HG03039 (cell line): ENCODE results near the gene MYCBPAP.

Experiments
- ATAC-seq: cut with Tn5 transposase; IDR thresholded peaks from one replicate; pipeline ENCODE4 v1.9.1; 2021; ENCODE audit warnings: mild to moderate bottlenecking, moderate library complexity; ENCODE audit not compliant: unreplicated experiment

MYCBPAP gene

DNA sequence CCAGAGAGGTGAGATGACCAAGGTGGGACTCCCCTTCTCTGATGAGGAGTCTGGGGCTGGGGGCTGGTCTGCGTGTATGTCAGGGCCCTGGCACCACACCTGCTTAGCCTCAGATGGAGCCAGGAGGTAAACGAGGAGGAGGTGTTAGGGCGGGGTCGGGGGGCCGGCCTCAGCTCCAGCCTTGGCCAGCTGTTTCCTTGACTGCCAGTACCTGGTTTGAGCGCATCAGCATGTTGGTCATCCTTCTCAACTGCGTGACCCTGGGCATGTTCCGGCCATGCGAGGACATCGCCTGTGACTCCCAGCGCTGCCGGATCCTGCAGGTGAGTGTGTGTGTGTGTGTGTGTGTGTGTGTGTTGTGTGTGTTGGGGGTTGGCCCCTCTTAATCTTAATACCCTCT, 60.4 kb downstream of the MYCBPAP start:
- no peak for ATAC-seq

DNA sequence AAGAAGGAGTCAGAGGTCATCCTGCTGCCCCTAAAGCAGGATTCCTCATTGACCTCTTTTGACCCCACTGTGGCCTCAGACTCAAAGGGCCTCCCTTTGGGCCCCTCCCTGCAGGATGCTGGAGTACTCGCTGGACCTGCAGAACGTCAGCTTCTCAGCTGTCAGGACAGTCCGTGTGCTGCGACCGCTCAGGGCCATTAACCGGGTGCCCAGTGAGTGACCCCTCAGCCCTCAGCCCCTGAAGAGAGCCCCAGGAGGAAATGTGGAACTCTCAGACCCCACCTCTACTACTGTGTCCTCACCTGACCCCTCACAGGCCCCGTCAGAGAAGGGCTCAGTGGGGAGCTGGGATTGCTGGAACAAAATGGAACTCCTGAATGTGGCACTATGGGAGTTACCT, 61.4 kb downstream of the MYCBPAP start:
- no peak for ATAC-seq

DNA sequence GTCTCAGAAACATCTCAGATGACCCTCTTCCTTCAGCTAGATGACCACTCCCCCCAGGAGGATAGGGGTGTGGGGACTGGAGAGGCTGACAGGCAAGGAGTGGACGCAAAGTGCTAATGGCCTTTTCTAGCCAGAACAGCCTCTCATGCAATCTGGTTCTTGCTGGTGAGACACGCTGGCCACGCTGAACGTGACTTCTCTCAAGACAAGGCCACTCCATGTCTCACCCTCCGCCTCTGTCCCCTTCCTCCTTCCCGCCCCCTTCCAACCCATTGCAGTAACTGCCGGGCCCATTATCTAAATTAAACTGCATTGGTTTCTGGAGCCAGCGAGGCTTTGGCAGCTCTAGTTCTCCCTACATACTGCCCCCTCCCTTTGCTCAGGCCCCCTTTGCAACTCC, 61.8 kb downstream of the MYCBPAP start:
- no peak for ATAC-seq

DNA sequence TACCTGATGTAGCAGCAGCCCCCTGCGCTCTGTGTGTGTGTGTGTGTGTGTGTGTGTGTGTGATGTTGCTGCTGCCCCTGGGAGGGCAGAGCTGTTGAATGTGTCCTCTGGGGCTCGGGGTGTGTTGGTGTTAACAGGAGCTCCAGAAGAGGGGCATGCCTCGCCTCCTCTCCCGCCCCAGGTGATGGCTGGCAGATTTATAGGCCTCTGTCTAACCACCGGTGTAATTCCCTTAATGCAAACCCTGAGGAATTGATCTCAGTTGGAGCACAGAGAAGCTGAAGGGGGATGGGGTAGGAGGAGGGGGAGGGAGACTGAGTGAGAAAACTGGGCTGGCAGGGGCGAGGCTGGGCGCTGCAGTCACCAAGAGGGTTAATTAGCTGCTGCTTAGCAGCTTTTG, 62.3 kb downstream of the MYCBPAP start:
- ATAC-seq, result no peak

DNA sequence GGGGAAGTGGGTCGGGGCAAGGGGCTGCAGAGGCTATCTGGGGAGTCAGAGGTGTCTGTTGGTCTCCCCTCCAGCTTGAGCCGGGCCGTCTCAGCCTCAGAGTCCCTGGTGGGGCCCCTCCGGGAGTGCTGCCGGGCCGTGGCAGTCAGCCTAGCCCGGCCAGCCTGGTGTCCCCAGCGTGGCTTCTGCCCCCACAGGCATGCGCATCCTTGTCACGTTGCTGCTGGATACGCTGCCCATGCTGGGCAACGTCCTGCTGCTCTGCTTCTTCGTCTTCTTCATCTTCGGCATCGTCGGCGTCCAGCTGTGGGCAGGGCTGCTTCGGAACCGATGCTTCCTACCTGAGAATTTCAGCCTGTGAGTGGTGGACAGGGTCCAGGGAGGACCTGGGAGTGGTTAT, 63.4 kb downstream of the MYCBPAP start:
- ATAC-seq, result no peak

DNA sequence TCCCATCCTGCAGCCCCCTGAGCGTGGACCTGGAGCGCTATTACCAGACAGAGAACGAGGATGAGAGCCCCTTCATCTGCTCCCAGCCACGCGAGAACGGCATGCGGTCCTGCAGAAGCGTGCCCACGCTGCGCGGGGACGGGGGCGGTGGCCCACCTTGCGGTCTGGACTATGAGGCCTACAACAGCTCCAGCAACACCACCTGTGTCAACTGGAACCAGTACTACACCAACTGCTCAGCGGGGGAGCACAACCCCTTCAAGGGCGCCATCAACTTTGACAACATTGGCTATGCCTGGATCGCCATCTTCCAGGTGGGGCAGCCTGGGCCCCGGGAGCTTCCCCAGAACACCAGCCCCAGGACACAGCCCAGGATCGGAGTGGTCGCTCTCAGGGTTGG, 64.3 kb downstream of the MYCBPAP start:
- no peak for ATAC-seq

DNA sequence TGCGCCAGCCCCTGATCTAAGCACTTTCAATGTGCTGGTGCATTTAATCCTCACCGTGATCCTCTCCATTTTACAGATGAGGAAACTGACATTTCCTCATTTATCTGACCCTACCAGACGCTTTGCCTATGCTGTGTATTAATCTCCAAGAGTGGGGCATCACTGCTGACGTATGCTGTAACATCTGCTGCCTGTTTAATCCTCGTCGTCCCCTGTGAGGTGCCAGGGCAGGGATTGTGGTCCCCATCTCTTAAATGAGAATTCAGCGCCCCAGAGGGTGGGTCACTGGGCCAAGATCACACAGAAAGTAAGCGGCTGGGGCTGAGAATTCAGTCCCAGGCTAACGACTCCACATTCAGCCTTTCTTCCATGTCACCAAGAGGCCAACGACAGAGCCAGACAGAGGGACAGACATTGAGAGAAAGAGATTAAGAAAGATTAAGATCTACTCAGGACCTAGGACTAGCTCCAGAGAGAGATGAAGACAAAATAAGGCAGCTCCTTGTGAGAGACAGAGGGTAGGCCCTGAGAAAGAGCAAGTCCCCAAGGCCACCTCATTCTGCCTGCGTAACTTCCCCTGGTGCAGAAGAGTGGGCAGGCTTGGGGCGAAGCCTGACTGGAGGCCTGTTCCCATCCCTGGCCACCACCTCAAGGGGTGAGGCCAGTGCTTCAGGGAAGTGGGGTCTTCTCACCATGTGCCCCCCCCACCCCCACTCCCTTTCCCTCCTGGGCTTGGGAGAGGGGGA, 65.8 kb downstream of the MYCBPAP start:
- ATAC-seq, result no peak

DNA sequence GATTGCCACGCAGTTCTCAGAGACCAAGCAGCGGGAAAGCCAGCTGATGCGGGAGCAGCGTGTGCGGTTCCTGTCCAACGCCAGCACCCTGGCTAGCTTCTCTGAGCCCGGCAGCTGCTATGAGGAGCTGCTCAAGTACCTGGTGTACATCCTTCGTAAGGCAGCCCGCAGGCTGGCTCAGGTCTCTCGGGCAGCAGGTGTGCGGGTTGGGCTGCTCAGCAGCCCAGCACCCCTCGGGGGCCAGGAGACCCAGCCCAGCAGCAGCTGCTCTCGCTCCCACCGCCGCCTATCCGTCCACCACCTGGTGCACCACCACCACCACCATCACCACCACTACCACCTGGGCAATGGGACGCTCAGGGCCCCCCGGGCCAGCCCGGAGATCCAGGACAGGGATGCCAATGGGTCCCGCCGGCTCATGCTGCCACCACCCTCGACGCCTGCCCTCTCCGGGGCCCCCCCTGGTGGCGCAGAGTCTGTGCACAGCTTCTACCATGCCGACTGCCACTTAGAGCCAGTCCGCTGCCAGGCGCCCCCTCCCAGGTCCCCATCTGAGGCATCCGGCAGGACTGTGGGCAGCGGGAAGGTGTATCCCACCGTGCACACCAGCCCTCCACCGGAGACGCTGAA, 67.5 kb downstream of the MYCBPAP start:
- no peak for ATAC-seq

DNA sequence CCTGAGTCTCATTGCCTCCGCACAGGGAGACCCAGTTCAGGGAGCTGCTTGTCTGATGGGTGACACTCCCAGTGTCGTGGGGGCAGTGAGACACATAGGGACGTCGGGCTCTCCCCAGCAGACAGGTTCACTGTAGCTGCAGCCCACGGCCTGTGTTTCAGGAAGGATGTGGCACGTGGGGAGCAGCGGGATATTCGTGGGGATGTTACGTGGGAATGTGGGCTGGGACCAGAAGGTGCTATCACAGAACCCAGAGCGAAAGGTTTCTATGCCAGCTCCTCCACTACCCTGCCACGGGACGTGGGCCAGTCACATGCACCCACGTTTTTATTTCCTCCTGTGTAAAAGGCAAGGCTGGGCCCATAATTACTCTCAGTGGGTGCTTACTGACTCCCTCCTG, 68.6 kb downstream of the MYCBPAP start:
- ATAC-seq, result no peak

DNA sequence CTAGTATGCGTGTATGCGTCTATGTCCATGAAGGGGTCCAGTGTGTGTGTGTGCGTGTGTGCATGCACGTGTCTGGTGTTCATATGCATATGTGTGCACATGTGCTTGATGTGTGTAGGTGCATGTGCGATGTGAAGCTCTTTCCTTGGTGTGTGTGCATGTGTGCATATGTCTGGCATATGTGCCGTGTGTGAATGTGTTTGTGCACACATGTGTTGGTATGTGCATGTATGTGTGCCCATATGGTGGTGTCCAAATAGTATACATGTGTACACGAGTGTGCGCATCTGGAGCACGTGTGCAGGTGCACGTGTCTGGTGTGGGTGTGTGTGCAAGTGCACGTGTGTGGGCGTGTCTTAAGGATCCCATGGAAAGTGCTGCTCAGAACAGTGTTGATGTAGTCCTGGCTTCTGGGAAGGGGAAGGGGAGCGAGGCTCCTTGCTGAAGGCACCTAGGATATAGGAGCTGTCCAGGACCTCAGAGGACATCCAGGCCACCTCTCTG, 69.3 kb downstream of the MYCBPAP start:
- no peak for ATAC-seq

DNA sequence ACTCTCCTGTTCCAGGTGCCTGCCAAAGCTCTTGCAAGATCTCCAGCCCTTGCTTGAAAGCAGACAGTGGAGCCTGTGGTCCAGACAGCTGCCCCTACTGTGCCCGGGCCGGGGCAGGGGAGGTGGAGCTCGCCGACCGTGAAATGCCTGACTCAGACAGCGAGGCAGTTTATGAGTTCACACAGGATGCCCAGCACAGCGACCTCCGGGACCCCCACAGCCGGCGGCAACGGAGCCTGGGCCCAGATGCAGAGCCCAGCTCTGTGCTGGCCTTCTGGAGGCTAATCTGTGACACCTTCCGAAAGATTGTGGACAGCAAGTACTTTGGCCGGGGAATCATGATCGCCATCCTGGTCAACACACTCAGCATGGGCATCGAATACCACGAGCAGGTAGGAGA, 69.9 kb downstream of the MYCBPAP start:
- no peak for ATAC-seq

DNA sequence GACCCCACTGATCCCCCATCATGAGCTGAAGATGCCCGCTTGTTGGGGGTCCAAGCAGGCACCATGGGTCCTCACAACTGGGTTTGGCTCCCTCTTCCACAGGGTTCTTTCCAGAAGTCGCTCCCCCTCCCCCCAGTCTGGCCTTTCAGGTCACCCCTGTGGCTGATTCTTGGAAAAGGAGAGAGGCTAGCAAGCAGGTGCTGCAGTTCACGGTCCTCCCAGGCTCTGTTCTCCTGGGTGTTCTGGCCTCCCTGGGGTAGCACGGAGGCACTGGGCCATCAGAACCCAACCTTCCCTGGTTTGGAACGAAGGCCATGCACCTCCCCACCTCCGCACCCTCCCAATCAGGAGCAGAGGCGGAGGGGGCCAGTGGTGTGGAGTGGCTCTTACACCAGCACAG, 71.2 kb downstream of the MYCBPAP start:
- no peak for ATAC-seq

DNA sequence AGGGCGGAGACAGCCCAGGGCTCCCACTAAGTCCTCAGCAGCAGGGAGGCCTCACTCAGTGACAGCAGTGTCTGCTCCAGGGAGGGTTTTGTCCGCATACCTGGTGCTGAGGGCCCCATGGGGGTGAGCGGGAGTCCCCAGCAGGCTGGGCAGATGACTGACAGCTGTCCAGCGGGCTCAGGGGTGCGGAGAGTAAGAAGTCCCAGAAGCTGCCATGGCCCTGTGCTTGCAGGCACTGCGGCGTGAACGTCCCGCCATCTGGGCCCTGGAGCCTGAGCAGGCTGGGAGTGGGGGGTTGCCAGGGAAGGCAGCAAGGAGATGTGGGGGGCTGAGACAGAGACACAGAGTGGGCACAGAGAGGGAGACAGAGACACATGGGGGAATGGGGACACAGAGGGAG, 72.4 kb downstream of the MYCBPAP start:
- no peak for ATAC-seq
